Kidney glomerular epithelial cell (primary cell): ENCODE measurements around the gene GALNT9.

Source experiments
- DNase-seq: peaks from one replicate; lab custom pipeline; 2025; lab: John Stamatoyannopoulos, UW

GALNT9 gene

GRCh38 chr12:132325733-132326130 lies 3.7 kb downstream of the GALNT9 start:
- no peak for DNase-seq

DNA sequence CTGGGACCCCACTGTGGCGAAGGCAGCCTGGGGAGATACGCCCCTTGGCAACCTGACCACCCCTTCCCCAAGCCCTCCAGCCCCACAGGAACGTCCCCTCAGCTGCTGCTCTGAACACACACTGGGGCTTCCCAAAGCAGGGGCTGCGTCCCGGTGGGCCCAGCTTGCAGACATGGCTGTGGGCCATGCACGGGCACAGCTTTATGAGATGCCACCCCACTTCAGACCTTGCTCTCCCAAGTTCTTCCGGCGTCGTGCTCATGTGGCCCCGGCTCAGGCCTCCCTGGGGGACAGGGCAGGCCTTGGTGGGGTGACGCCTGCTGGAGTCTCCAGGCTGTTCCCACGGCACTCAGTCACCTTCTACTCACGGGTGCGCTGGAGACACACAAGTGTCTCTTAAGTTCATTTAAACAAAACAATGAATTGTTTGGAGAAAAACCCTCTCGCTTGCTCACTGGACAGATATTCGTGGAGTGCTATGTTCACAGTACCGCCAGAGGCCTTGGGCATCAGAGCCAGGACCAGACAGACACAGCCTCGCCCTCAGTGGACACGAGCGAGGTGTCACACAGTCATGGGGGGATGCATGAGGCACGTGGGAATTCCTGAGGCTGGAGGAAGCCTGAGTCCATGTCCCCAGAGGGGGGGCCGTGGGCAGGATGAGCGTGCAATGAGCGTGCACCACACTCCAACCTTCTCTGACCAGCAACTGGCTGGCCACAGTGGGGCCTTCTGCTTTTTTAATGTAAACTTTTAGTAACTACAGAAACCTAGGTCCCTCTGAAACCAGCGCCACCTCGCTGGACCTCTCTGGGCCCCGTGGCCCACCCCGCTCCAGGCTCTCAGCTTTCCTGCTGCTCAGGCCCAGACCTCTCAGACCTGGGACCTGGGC lies 4.3 kb downstream of the GALNT9 start:
- no peak for DNase-seq

- no peak for DNase-seq
Measured at GRCh38 chr12:132324173-132324572, 5.2 kb downstream of the GALNT9 start.

DNA sequence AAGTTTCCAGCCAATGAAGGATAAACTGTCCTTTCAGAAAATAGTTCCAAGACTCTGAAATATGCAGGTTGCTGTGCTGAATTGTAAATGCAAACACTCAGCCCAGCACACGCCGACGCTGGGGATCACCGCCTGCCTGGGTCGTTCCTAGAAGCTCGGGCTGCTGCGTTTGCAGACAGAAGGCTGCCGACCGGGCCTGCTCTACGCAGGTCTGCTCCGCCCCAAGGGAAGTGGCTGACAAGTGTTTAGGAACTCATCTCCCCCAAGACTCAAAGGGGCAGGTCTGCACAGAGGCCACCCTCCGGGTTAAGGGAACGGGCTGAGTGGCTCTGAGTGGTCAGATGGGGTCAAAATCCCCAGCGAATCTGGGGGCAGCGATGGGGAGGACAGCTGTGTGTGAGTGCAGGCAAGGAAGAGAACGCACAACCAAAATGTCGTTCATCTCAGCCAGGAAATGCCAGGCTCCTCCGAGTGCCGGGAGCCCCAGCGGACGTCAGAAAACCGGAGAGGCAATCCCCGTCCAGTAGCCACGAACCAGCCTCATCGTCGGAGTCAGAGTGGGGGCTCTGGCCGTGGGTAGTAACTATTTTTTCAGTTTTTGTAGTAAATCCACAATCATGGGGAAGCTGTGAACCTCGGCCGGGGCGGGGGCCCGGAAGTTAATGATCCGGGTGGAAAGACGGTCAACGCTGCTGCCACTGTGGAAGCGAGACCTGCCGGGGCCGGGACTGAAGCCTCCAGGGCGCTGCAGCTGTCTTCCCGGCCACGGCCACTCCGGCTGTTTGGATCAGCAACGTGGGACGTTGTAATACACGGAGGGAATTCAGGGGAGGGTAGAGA lies 6.0 kb downstream of the GALNT9 start:
- no peak for DNase-seq

DNA sequence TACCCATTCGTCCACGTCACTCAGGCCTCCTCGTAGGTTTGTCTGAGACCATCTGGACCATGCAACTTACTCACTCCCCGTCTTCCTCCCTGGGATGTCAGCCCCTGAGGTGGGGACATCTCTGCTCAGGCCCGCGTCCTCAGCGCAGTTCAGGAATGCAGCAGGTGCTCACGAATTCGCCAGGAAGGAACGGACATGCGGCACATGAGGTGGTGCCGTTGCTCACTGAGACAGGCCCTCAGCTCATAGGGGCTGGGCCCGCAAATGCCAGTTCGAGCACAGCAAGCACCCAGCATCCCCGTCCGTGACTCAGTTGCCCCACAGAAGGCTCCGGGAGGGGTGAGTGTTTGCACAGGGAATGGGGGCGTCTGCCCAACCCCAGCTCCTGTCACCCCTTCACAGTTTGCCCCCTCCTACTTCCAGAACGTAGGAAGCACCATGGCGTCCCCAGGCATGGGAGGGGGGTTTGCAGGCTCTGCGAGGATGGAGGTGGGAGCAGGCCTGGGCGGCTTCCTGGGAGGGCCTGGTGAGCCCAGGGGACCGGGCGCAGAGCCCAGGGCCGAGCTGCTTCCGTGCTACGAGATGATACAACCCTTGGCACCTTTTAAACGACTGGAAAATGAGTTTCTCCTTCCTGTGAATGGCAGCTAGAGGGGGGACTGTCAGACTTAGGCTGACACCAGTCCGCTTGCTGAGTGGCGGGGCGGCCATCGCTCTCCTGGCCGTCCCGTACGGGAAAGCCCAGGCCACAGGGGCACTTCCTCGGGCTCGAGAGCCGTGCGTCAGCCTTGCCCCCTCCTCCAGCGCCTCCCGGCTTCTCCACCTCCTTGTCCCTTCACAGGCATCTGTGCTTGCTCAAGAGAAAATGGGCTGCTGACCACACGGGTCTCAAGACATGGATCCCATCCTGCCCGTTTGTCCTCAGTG lies 6.9 kb downstream of the GALNT9 start:
- DNase-seq = no peak

- DNase-seq = no peak
Measured at GRCh38 chr12:132321321-132322118, 7.9 kb downstream of the GALNT9 start.

GRCh38 chr12:132320767-132321211 lies 8.6 kb downstream of the GALNT9 start:
- DNase-seq = no peak

GRCh38 chr12:132319991-132320570 lies 9.3 kb downstream of the GALNT9 start:
- DNase-seq = no peak

- DNase-seq = no peak
Measured at GRCh38 chr12:132319359-132319950, 9.9 kb downstream of the GALNT9 start.

GRCh38 chr12:132318618-132319033 lies 10.8 kb downstream of the GALNT9 start:
- no peak for DNase-seq

GRCh38 chr12:132318135-132318534 lies 11.3 kb downstream of the GALNT9 start:
- no peak for DNase-seq

DNA sequence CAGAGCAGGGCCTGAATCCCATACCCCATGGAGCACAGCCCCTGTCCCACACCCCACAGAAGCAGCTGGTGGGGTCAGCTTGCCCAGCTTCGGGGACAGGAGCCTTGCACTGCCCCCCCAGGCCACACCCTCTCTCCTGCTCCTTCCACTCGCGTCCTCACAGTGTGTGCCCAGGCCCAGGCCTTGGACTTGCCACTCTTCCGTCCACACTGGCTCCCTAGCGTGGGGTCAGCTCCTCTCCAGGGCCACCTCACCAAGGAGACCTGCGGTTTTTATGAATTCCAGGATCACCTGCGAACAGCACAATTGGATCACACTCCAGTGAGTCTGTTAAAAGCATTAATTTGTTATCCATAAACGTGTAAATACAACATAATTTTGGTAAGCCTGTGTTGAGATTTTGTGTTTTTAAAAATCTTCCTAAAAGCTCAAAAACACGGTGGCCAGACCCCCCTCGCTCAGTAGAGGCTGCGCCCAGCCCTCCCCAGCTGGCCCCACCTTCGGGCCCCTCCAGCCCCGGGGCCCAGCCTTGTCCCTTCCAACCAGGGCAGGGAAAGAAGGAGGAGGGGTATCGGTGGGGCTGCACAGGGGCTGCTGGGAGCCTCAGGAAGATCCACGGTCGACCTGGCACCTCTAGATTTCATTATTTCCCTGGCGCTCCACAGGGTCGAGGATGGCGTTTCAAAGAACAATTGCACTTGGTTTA lies 12.0 kb downstream of the GALNT9 start:
- DNase-seq = no peak

DNA sequence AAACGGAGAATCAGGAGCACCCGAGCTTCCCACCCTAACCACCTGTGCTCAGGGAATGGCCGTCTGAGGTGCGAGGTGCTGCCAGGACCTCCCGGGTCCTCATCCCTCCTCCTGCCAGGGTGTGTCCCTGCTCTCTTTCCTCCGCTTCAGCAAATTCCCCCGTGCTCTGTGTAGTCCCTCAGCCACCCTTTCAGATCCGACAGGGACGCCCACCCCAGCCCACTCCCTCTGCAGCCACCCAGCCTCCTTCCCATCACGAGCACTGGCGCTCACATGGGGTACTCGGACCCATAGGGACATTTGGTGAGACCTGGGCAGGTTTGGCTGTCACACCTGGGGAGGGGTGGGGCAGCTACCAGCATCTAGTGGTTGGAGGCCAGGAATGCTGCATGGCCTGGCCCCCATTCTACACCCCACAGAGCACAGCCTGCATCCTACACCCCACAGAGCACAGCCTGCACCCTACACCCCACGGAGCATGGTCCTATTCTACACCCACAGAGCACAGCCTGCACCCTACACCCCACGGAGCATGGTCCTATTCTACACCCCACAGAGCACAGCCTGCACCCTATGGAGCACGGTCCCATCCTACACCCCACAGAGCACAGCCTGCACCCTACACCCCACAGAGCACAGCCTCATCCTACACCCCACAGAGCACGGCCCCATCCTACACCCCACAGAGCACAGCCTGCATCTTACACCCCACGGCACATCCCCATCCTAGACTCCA lies 12.7 kb downstream of the GALNT9 start:
- DNase-seq = no peak

DNA sequence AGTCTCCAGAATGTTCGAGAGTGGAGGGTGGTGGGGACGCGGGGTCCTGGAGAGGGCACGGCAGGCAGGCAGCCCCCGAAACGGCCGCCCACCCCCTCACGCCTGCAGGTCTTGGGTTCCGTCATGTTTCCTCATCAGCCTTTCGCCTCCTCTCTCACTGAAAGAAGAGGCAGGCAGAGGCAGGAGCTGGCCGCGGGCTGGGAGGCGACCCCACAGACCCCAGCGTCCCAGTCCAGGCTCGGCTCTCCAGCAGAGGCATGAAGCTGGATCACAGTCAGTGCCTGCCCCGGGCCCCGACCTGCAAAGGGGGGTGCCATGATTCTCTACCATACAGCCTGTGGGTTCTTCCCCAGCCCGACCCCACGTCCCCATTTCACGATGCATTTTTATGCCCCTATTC lies 13.4 kb downstream of the GALNT9 start:
- no peak for DNase-seq

- no peak for DNase-seq
Measured at GRCh38 chr12:132315507-132315906, 13.9 kb downstream of the GALNT9 start.

DNA sequence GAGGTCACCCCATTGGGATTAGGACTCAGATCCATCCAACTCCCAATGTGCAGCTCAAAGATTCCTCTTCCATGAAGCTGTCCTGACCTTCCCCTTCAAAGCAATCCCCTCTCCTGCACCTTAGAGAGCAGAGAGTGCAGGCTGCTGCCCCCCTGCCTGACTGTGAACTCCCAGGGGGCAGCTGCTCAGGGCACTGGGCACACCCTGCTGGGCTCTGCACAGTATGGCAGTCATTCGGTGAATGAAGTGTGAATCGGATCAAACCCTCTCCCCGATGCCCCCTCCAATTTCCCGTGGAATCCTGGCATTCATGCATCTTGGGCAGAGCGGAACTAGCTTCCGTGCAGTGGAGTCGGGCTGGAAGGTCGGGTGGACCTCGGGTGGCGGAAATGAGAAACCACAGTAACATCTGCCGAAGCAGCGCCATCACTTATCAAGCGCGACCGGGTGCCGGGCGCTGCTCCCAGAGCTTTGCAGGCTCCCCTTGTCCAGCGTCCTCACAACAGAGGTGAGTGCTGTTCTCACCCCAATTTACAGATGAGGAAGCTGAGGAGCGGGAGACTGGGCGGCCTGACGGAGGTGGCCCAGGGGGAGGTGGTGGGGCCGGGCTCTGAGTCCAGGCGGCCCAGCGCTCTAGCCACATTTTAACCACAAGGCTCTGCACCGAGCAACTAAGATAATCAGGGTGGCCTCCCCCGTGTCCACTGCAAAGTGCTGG lies 14.7 kb downstream of the GALNT9 start:
- DNase-seq = no peak

- no peak for DNase-seq
Measured at GRCh38 chr12:132314035-132314434, 15.4 kb downstream of the GALNT9 start.

- DNase-seq = no peak
Measured at GRCh38 chr12:132313182-132313581, 16.2 kb downstream of the GALNT9 start.
